GM12801 (cell line): Measurements from ENCODE around the gene NOP9.

Experiments
- CTCF ChIP-seq: IDR thresholded peaks from one replicate; pipeline ENCODE4 v1.5.1; 2011; ENCODE audit warnings: control low read depth; ENCODE audit not compliant: insufficient read length; ENCODE audit errors: extremely low read depth

Gene NOP9

DNA sequence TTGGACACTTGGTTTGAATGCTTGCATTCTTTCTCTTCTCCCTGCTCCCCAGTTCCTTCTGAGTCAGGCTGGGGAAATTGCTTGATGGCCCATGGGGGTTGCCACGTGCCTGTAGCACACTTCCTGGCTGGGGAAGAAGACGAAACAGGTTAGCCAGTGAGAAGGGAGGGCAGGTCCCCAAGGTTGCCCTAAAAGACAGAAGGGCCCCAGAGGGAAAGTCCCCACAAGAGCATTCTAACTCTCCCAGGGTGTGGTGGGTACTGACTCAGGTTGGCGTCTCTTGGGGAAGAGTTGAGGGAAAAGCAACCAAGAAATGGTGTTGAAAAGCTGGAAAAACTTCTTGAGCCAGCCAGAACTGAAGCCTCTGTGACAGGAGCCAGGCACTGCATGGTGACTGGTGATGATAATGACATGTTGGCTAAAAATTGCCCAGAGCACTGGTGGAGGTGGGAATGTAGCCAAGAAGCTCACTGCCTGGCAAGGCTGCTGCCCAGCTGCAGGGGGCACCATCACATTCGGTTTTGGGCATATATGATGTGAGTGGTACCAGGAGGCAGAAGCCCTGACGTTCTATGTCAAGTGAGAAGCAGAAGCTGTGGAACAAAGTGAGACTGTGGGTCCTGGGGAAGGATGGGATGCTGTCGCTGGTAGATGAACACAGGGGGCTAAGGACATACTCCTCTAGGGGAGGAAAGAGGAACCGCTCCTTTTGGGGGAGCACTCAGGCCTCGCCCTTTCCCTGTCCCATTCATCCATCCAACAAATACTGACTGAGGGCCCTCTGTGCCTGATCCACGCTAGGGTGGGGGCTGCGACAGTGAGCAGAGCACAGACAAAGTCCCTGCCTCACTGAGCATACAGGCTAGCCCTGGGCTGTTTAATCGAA lies 20.1 kb upstream of the NOP9 start:
- no peak for TF ChIP-seq CTCF

GRCh38 chr14:24280797-24281460 lies 18.7 kb upstream of the NOP9 start:
- TF ChIP-seq CTCF, result no peak

- TF ChIP-seq CTCF, result no peak
These were observed 18.0 kb upstream of the NOP9 start for GRCh38 chr14:24281636-24282035.

DNA sequence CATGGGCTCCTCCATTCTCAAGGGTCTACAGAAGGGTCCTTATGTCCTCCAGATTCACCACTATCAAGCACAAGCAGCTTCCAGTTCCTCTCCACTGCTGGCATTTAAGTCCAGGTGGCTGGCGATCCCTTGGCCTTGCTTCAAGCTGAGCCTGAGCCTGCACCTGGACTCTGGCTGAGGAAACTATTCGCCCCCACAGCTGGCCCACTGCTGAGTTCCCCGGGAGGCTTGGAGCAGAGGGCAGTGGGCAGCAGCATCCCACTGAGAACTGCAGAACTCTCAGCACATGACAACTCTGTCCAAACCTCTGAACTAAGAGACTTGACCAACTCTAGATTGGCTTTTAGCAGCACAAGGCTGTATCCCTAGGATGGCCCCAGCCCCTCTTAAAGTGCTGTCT lies 16.9 kb upstream of the NOP9 start:
- no peak for TF ChIP-seq CTCF

DNA sequence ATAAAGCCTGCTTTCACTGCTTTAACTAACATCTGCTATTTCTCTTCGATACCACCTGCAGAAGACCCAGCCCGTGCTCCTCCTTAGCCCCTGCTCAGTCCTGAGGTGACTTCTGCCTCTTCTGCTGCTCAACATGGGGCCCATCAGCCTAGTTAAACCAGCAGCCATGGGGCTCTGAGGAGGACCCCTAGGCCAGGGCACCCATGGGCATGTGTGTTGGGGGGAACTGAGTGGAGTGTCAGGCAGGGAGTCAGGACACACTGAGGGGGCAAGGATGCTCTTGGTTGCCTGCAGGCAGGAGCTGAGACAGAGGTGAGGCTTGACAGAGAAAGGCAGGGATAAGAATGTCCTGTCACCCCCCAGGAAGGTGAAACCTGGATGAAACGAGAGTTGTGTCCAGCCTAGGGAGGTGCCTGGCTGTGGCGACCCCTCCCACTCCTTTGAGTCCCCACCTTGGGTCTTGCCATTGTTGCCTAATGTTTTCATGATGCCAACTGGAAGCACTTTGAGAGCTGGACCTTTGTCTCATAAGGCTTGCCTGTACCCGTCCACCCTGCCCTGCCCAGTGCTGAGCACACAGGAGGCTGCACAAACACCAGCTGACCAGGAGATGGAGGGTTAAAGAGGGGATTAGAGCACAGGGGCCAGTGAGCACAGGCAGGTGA lies 15.7 kb upstream of the NOP9 start:
- no peak for TF ChIP-seq CTCF

DNA sequence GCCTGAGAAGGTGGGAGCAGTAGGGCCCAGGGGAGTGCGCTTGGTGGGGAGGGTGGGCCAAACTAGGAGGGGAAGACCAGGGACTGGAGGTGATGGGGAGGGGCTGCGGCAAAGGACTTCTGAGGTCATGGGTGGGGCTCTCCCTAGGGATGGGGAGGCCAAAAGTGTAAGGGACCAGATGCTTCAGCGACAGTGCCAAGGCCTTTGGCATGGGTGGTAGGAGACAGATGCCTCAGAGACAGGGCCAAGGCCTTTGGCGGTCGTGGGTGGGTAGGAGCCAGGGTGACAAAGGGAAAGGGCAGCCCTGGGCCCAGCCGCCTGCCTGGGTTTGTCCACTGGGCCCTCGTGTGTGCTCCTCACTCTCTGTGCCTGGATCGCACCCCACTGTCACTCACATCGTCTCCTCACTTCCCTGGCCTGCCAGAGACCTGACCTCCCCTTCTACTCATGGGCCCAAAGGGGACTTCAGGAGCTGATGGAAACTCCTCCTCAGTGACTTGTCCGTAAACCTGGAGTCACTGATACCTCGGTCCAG lies 15.1 kb upstream of the NOP9 start:
- no peak for TF ChIP-seq CTCF

GRCh38 chr14:24285351-24285750 lies 14.3 kb upstream of the NOP9 start:
- TF ChIP-seq CTCF, result no peak
